Ovary (tissue), 9 donors: Measurements from ENCODE around the gene PCF11. TPM values are rescaled to one million over a fixed set of nuclear protein-coding genes. Genes with fewer than 3 reads are reported as not detected.

ENCODE experiments used
- DNase-seq, 5 donors: peaks; one replicate each; pipeline ENCODE4 v3.0.0-alpha.2; 2019 to 2020
- H3K27ac ChIP-seq, 2 donors: fragments of 200-600 bp; one replicate each; pipeline versions ENCODE4 v1.5.1 to v1.8.0; 2019 to 2022
- H3K27me3 ChIP-seq: fragments of 200-600 bp; one replicate; pipeline ENCODE4 v1.8.0; 2022
- H3K36me3 ChIP-seq: fragments of 200-600 bp; sonication (generic); one replicate; pipeline ENCODE4 v1.5.1; 2019
- H3K4me1 ChIP-seq: one replicate; pipeline ENCODE4 v1.8.1; 2013; ENCODE audit warnings: mild to moderate bottlenecking, moderate library complexity; ENCODE audit not compliant: insufficient read depth
- H3K4me3 ChIP-seq: fragments of 200-600 bp; sonication (generic); one replicate; pipeline ENCODE4 v1.5.1; 2017
- H3K9me3 ChIP-seq, 2 donors: fragments of 200-600 bp in 1 of 2; sonication (generic) in 1 of 2; one replicate each; pipeline versions ENCODE4 v1.5.1 to v1.8.1; 2013 to 2019; ENCODE audit warnings: mild to moderate bottlenecking in 1 of 2, moderate library complexity in 1 of 2
- EP300 ChIP-seq: sonication (generic); formaldehyde crosslinking; IDR thresholded peaks from one replicate; pipeline ENCODE4 v1.6.1; 2017; ENCODE audit warnings: antibody characterized with exemption
- POLR2A ChIP-seq: fragments of 450-650 bp; IDR thresholded peaks from one replicate; pipeline ENCODE4 v1.6.1; 2017; ENCODE audit warnings: antibody characterized with exemption, mild to moderate bottlenecking, moderate library complexity
- WGBS, 3 donors: extraction: QIAGEN DNeasy Blood & Tissue Kit in 1 of 3; methylation state at CpG; one replicate each; pipeline versions ENCODE4 v1.1.5 to v1.1.7; 2013 to 2017; 5-methylcytosine and 5-hydroxymethylcytosine counted together
- intact Hi-C, 4 donors: fragments of 100-400 bp; cut with DNase I; formaldehyde crosslinking; loops; one replicate each; pipeline versions ENCODE4 v1.11.0 to v1.15.1; 2022 to 2023
- polyA plus RNA-seq, 2 donors: library from polyadenylated mRNA; stranded (reverse); fragments of 200-250 nt in 1 of 2; fragments of 350-450 nt in 1 of 2; fragmentation: Illumina TruSeq in 1 of 2; extraction: RNeasy Lipid Tissue Mini Kit (QIAGEN cat#74804) in 1 of 2; gene quantifications; one replicate each; pipeline ENCODE4 v1.2.3, GENCODE V29; 2013 to 2014
- total RNA-seq, 7 donors: library from RNA; depleted of rRNA in 2 of 7; stranded (reverse); fragments of >200 nt in 2 of 7; fragmentation: NEBNext Ultra II Directional in 3 of 7; extraction: Animal tissue kit (Norgen Biotek cat#: 25700) in 3 of 7; gene quantifications; one replicate each; pipeline versions ENCODE4 v1.1.0 to v1.2.4, GENCODE V29; 2016 to 2023
- TF ChIP-seq, protein P1 (sequence below), 3 donors: fragments of 450-650 bp in 2 of 3; fragments of 200-600 bp in 1 of 3; IDR thresholded peaks; one replicate each; pipeline versions ENCODE4 v1.5.1 to v1.8.0; 2016 to 2022; ENCODE audit warnings: antibody characterized with exemption in 3 of 3, mild to moderate bottlenecking in 1 of 3
- donor health status: DM: no; HTN: no; CAD: no; lungs with moderate emphysema.
- donor health status: DM: no; HTN: no; CAD: no.
- donor health status: Bipolar disorder and iron deficiency.
- donor health status: DM: yes; HTN: yes; CAD: no.
- donor health status: DM: no; HTN: no; CAD: no.
- donor health status: DM: yes; HTN: yes; CAD: no.

Gene PCF11
- total and polyA plus RNA-seq, 9 donors, result 38.0 to 107 (median 59.8) TPM

DNA sequence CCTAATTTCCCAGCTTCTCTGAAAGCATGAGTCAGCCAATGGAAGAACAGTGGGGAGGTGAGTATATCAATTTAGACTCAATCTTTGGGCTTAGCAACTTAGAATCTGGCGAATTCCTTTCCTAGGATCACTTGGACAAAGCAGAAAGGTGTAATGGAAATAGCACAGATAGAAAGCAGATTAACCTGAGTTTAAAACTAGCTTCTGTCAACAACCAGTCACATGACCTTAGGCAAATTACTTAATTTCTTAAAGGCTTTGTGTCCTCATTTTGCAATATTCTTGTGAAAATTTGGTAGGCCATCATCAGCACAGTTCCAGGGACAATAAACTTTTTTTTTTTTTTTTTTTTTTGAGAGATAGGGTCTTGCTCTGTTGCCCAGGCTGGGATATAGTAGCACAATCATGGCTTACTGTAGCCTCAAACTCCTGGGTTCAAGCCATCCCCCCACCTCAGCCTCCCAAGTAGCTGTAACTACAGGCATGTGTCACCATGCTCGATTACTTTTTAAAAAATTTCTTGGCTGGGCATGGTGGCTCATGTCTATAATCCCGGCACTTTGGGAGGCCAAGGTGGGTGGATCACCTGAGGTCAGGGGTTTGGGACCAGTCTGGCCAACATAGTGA lies 40.8 kb upstream of the PCF11 start:
- Histone ChIP-seq H3K9me3 (no peaks in the 10 kb centered on the region), H3K36me3 (no peaks in the 10 kb centered on the region), H3K27ac (no peak overlapping the region), H3K27me3 (no peaks in the 10 kb centered on the region), H3K4me3 (no peak overlapping the region), H3K4me1 (peaks cover 2% of the 10 kb centered on the region)
- intact Hi-C loops, result no loop called here
- no peak for DNase-seq
- WGBS, 3 donors, result 93 to 96% (median 94%) methylated on average over 3 of the region's 3 CpGs
- TF ChIP-seq, protein P1, sequence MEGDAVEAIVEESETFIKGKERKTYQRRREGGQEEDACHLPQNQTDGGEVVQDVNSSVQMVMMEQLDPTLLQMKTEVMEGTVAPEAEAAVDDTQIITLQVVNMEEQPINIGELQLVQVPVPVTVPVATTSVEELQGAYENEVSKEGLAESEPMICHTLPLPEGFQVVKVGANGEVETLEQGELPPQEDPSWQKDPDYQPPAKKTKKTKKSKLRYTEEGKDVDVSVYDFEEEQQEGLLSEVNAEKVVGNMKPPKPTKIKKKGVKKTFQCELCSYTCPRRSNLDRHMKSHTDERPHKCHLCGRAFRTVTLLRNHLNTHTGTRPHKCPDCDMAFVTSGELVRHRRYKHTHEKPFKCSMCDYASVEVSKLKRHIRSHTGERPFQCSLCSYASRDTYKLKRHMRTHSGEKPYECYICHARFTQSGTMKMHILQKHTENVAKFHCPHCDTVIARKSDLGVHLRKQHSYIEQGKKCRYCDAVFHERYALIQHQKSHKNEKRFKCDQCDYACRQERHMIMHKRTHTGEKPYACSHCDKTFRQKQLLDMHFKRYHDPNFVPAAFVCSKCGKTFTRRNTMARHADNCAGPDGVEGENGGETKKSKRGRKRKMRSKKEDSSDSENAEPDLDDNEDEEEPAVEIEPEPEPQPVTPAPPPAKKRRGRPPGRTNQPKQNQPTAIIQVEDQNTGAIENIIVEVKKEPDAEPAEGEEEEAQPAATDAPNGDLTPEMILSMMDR (IDR thresholded peaks at IDR 0.05), result no peak
- TF ChIP-seq EP300 (no peak), POLR2A (no peak)

DNA sequence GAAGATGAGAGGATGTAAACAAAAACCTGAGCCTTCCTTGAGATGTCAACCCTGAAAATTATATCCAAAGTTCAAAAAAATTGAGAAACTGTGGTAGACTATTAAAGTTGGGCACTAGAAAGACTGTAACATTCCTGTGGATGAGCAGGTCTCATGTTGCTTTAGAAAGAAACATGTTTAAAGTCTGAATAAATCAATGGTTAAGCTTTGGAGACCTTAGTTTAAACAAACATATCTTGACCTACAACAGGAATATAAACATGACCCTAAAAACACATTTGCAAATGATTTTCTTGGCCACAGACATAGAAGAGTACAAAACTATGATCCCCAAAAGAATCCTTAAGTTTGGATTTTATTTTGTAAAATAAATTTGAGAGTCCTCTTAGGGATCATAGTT lies 38.1 kb upstream of the PCF11 start:
- Histone ChIP-seq H3K4me3 (no peak overlapping the region), H3K27ac (no peak overlapping the region), H3K27me3 (no peaks in the 10 kb centered on the region), H3K36me3 (no peaks in the 10 kb centered on the region), H3K9me3 (no peaks in the 10 kb centered on the region), H3K4me1 (peaks cover 2% of the 10 kb centered on the region)
- TF ChIP-seq EP300 (no peak), POLR2A (no peak)
- TF ChIP-seq, protein P1 (IDR thresholded peaks at IDR 0.05), result no peak
- intact Hi-C loops, result no loop called here
- DNase-seq, result no peak

DNA sequence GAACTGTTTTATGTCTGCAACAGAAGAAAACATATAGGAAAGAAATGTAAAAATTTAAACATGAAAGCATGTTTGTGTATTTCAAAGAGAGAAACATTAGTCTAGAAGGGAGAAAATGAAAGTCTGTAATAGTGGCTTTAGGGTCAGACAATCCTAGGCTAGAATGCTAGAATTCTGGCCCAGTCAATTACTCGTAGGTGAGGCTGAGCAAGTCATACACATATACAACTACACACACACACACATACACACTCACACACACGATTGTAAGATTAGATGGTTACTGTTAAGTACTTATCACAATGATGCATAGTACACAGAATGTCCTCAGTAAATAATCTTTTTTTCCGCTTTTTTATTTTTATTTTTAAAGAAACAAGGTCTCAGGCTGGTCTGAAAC lies 37.7 kb upstream of the PCF11 start:
- 50 to 69% (median 66%) methylated on average over 3 of the region's 3 CpGs for WGBS, 3 donors
- DNase-seq, result no peak
- intact Hi-C loops, result no loop called here
- no peaks in the 10 kb centered on the region for H3K27me3 ChIP-seq
- H3K4me1 ChIP-seq, result peaks cover 2% of the 10 kb centered on the region
- H3K27ac ChIP-seq, result no peak overlapping the region
- TF ChIP-seq POLR2A, result no peak
- TF ChIP-seq, protein P1 (IDR thresholded peaks at IDR 0.05), result no peak
- TF ChIP-seq EP300, result no peak
- H3K36me3 ChIP-seq, result no peaks in the 10 kb centered on the region
- no peaks in the 10 kb centered on the region for H3K9me3 ChIP-seq
- no peak overlapping the region for H3K4me3 ChIP-seq

DNA sequence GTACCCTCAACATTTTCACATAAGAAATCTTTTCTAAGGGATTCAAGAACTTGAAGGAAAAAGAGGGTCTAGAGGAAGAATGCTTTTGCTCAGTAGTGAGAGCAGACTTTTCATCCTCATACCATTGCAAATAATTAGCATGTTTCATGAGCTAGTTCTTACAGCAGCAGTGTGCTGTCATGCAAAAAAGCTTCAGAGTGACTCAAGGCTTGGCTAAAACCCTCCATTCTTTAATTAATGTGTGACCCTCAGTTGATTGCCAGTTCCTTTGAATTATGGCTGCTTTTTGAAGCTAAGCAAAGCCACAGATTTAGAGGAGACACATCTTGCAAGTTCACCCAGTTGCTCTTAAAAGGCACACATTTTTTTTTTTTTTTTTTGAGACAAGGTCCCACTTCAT lies 36.6 kb upstream of the PCF11 start:
- intact Hi-C loops, result no loop called here
- no peak for TF ChIP-seq EP300
- TF ChIP-seq POLR2A, result no peak
- TF ChIP-seq, protein P1 (IDR thresholded peaks at IDR 0.05), result no peak
- H3K27me3 ChIP-seq, result no peaks in the 10 kb centered on the region
- no peak overlapping the region for H3K27ac ChIP-seq
- H3K4me1 ChIP-seq, result peaks cover 2% of the 10 kb centered on the region
- no peaks in the 10 kb centered on the region for H3K36me3 ChIP-seq
- DNase-seq, result no peak
- H3K4me3 ChIP-seq, result no peak overlapping the region
- no peaks in the 10 kb centered on the region for H3K9me3 ChIP-seq
